SK-N-SH (cell line): Measurements from ENCODE around the gene PLD1. TPM values are rescaled to one million over a fixed set of nuclear protein-coding genes. Genes with fewer than 3 reads are reported as not detected.

ENCODE experiments used
- CTCF ChIA-PET: fragments of 300-600, 350-600 bp; formaldehyde crosslinking; extraction: SDS; loops from one replicate; lab custom pipeline; 2021; lab: Yijun Ruan, JAX
- POLR2A ChIA-PET: fragments of 350-600 bp; sonication (Branson Sonifier 250); formaldehyde crosslinking; extraction: SDS; loops from one replicate; lab custom pipeline; 2020; ENCODE audit warnings: antibody characterized with exemption, inconsistent platforms; lab: Yijun Ruan, JAX
- DNase-seq: peaks from one replicate; pipeline ENCODE4 v3.0.0; 2012
- H2AFZ ChIP-seq: fragments of 200-600 bp; sonication (generic); 2 replicates; pipeline ENCODE4 v1.8.1; 2016; ENCODE audit warnings: antibody characterized with exemption, mild to moderate bottlenecking, low read depth
- H3F3A ChIP-seq: fragments of 200-600 bp; sonication (generic); replicated peaks from 2 replicates; pipeline ENCODE3; 2016; ENCODE audit warnings: antibody characterized with exemption, mild to moderate bottlenecking; ENCODE audit not compliant: insufficient read depth
- H3K27ac ChIP-seq, 2 experiments: fragments of 200-500 bp in 1 of 2; fragments of 200-600 bp in 1 of 2; sonication (Bioruptor generic) in 1 of 2; sonication (generic), shearing (Covaris generic) in 1 of 2; 2 replicates each; pipeline versions ENCODE4 v1.5.1 to v1.6.1; 2014 to 2016; ENCODE audit warnings: low read depth in 2 of 2, inconsistent platforms in 1 of 2, low read length in 1 of 2, mild to moderate bottlenecking in 1 of 2, mixed read lengths in 1 of 2
- H3K27me3 ChIP-seq: fragments of 200-600 bp; sonication (generic), shearing (Covaris generic); 2 replicates; pipeline ENCODE4 v1.6.1; 2016; ENCODE audit warnings: mixed run types; ENCODE audit not compliant: insufficient read depth
- H3K36me3 ChIP-seq, 2 experiments: fragments of 200-500 bp in 1 of 2; fragments of 200-600 bp in 1 of 2; sonication (Bioruptor generic) in 1 of 2; sonication (generic) in 1 of 2; replicated peaks in 1 of 2; 2 replicates each; pipeline versions ENCODE3 to v1.5.1; 2014 to 2016; ENCODE audit warnings: low read length in 1 of 2, mild to moderate bottlenecking in 1 of 2; ENCODE audit not compliant: insufficient read depth in 2 of 2, control insufficient read depth in 1 of 2
- H3K4me1 ChIP-seq, 2 experiments: fragments of 200-500 bp in 1 of 2; fragments of 200-600 bp in 1 of 2; sonication (Bioruptor generic) in 1 of 2; sonication (generic), shearing (Covaris generic) in 1 of 2; 2 replicates each; pipeline versions ENCODE4 v1.5.1 to v1.6.1; 2014 to 2016; ENCODE audit warnings: low read depth in 1 of 2, low read length in 1 of 2, mixed run types in 1 of 2; ENCODE audit not compliant: insufficient read depth in 2 of 2, control insufficient read depth in 1 of 2
- H3K4me2 ChIP-seq: fragments of 200-600 bp; sonication (generic), shearing (Covaris generic); 2 replicates; pipeline ENCODE4 v1.6.1; 2017; ENCODE audit warnings: mixed run types
- H3K4me3 ChIP-seq, 2 experiments: fragments of 200-500 bp in 1 of 2; fragments of 200-600 bp in 1 of 2; sonication (Bioruptor generic) in 1 of 2; sonication (generic), shearing (Covaris generic) in 1 of 2; 2 replicates each; pipeline versions ENCODE4 v1.5.1 to v1.8.1; 2014 to 2016; ENCODE audit warnings: low read depth in 2 of 2, inconsistent platforms in 1 of 2, low read length in 1 of 2, mild to moderate bottlenecking in 1 of 2, mixed read lengths in 1 of 2, moderate library complexity in 1 of 2
- H3K79me2 ChIP-seq: fragments of 200-600 bp; sonication (generic); 2 replicates; pipeline ENCODE4 v1.8.1; 2017; ENCODE audit warnings: mild to moderate bottlenecking; ENCODE audit not compliant: insufficient read depth
- H3K9ac ChIP-seq: fragments of 200-600 bp; sonication (generic); 2 replicates; pipeline ENCODE4 v1.6.1; 2017; ENCODE audit warnings: mixed run types
- H3K9me2 ChIP-seq: fragments of 200-600 bp; sonication (generic); 2 replicates; pipeline ENCODE4 v1.6.1; 2017; ENCODE audit warnings: mixed run types
- H3K9me3 ChIP-seq: fragments of 200-600 bp; sonication (generic); 2 replicates; pipeline ENCODE4 v1.6.1; 2017; ENCODE audit warnings: mixed run types, mild to moderate bottlenecking, moderate library complexity
- H4K20me1 ChIP-seq: fragments of 200-600 bp; sonication (generic); 2 replicates; pipeline ENCODE4 v1.6.1; 2017; ENCODE audit warnings: mild to moderate bottlenecking, mixed run types; ENCODE audit not compliant: insufficient read depth
- FOSL2 ChIP-seq: IDR thresholded peaks from 2 replicates; pipeline ENCODE4 v1.4.0; 2012; ENCODE audit warnings: low read depth, mild to moderate bottlenecking, moderate library complexity, borderline replicate concordance
- FOXJ3 ChIP-seq: sonication (generic); formaldehyde crosslinking; IDR thresholded peaks from 2 replicates; pipeline ENCODE4 v1.5.1; 2020; ENCODE audit warnings: mild to moderate bottlenecking, missing genetic modification reagents
- JUND ChIP-seq: IDR thresholded peaks from 2 replicates; pipeline ENCODE4 v1.4.0; 2012
- MAX ChIP-seq: IDR thresholded peaks from 2 replicates; pipeline ENCODE4 v1.4.0; 2012; ENCODE audit warnings: low read depth
- MEF2A ChIP-seq: IDR thresholded peaks from 2 replicates; pipeline ENCODE4 v1.4.0; 2012; ENCODE audit warnings: low read depth, borderline replicate concordance
- MXI1 ChIP-seq: IDR thresholded peaks from 2 replicates; pipeline ENCODE4 v1.6.1; 2012; ENCODE audit warnings: mild to moderate bottlenecking, low read depth, low read length, improper control_type of control experiment
- PBX3 ChIP-seq: IDR thresholded peaks from 2 replicates; pipeline ENCODE4; 2012
- POLR2AphosphoS5 ChIP-seq: IDR thresholded peaks from 2 replicates; pipeline ENCODE4 v1.6.1; 2012; ENCODE audit warnings: low read depth, low read length
- RCOR1 ChIP-seq: fragments of 150-350 bp; IDR thresholded peaks from 2 replicates; pipeline ENCODE4 v1.6.1; 2017; ENCODE audit warnings: antibody characterized with exemption, low read length
- RXRA ChIP-seq: IDR thresholded peaks from 2 replicates; pipeline ENCODE4 v1.4.0; 2012; ENCODE audit warnings: low read depth, mild to moderate bottlenecking, borderline replicate concordance
- SIN3A ChIP-seq: IDR thresholded peaks from 2 replicates; pipeline ENCODE4 v1.6.1; 2012; ENCODE audit warnings: low read depth, mild to moderate bottlenecking, low read length, moderate library complexity, borderline replicate concordance
- TCF12 ChIP-seq: IDR thresholded peaks from 2 replicates; pipeline ENCODE4 v1.4.0; 2012
- USF1 ChIP-seq: IDR thresholded peaks from 2 replicates; pipeline ENCODE4 v1.4.0; 2012; ENCODE audit warnings: low read depth, borderline replicate concordance
- WGBS: methylation state at CpG from one replicate; pipeline ENCODE4 v1.1.6; 2017; ENCODE audit warnings: low lambda C conversion rate; 5-methylcytosine and 5-hydroxymethylcytosine counted together
- polyA plus RNA-seq, 3 experiments: library from polyadenylated mRNA; depleted of rRNA; stranded (reverse); fragments of >200 nt; gene quantifications; 2 replicates each; pipeline ENCODE4 v1.2.3, GENCODE V29; 2012

PLD1 gene
- polyA plus RNA-seq, 1 of the 3 experiments (the other 2 are of a cell fraction) = 6.2 TPM

GRCh38 chr3:171801738-171802589 lies 8.3 kb downstream of the PLD1 start:
- H2AFZ ChIP-seq = no peak overlapping the region
- 71% methylated on average over 4 of the region's 4 CpGs for WGBS
- DNase-seq = no peak
- ChIA-PET POLR2A (no interaction called here), CTCF (interaction anchor here (0.8 to 1.3 kb wide), 3 partner anchors 10 to 30 kb away, joined by 3 to 4 read pairs (median 4); no protein-coding TSS in a partner anchor)
- peaks cover 0 to 25% of the 10 kb centered on the region in 2 experiments; a peak in 1 of 4 replicates for H3K4me1 ChIP-seq
- peaks cover 19% of the 10 kb centered on the region for H3K79me2 ChIP-seq
- peaks cover 10% of the 10 kb centered on the region for H3F3A ChIP-seq
- H3K27ac ChIP-seq = peak overlapping the region in 1 of 2 experiments; percentile 76; a peak in 2 of 4 replicates
- H3K4me3 ChIP-seq = no peak overlapping the region
- no peaks in the 10 kb centered on the region for H3K9me2 ChIP-seq
- TF ChIP-seq MEF2A (0 out of 2 replicates have a peak, but pooled peaks have one; percentile 40), POLR2AphosphoS5 (no peak), SIN3A (no peak), RCOR1 (no peak), TCF12 (0 out of 2 replicates have a peak, but pooled peaks have one; percentile 38), JUND (no peak), RXRA (no peak), FOSL2 (peak; percentile 39; the same call in 1 of the 2 replicates), FOXJ3 (CRISPR knock-in tag) (no peak), USF1 (no peak), MAX (no peak)
- no peaks in the 10 kb centered on the region for H3K9me3 ChIP-seq
- no peaks in the 10 kb centered on the region for H4K20me1 ChIP-seq
- H3K4me2 ChIP-seq = no peak overlapping the region; the same call in 1 of the 2 replicates
- no peaks in the 10 kb centered on the region for H3K27me3 ChIP-seq
- peak overlapping the region; percentile 19; the same call in 1 of the 2 replicates for H3K9ac ChIP-seq
- no peaks in the 10 kb centered on the region for H3K36me3 ChIP-seq

GRCh38 chr3:171799501-171799900 lies 10.8 kb downstream of the PLD1 start:
- Histone ChIP-seq H4K20me1 (no peaks in the 10 kb centered on the region), H3F3A (peaks cover 7% of the 10 kb centered on the region), H3K9me3 (no peaks in the 10 kb centered on the region), H2AFZ (no peak overlapping the region), H3K27ac (no peak overlapping the region; a peak in 1 of 4 replicates), H3K9me2 (no peaks in the 10 kb centered on the region), H3K79me2 (peaks cover 11% of the 10 kb centered on the region; the same call in 1 of the 2 replicates), H3K27me3 (no peaks in the 10 kb centered on the region), H3K36me3 (no peaks in the 10 kb centered on the region), H3K4me1 (peaks cover 0 to 12% of the 10 kb centered on the region in 2 experiments; a peak in 1 of 4 replicates), H3K4me3 (no peak overlapping the region), H3K4me2 (no peak overlapping the region), H3K9ac (no peak overlapping the region)
- ChIA-PET POLR2A (no interaction called here), CTCF (no interaction called here)
- WGBS = 70% methylated on average over 1 of the region's 1 CpG
- peak; percentile 22; the same call in 1 of the 2 replicates for TF ChIP-seq PBX3
- TF ChIP-seq MXI1 = no peak
- 0 out of 2 replicates have a peak, but pooled peaks have one; percentile 33 for TF ChIP-seq JUND
- no peak for DNase-seq
